Measurements from ENCODE around the gene CCDC197. TPM values are rescaled to one million over a fixed set of nuclear protein-coding genes. Genes with fewer than 3 reads are reported as not detected.

CCDC197 gene
- total RNA-seq, 1 experiment from 2014 or later, result not detected

GRCh38 chr14:94019329-94019728 is 22.2 kb downstream of the CCDC197 start:
- DNase-seq (ENCODE audit: low spot score), result no peak
- Mint-ChIP-seq H3K36me3 (no peaks in the 10 kb centered on the region), H3K4me3 (no peak overlapping the region), H3K27ac (no peak overlapping the region), H3K4me1 (peaks cover 31% of the 10 kb centered on the region), H3K27me3 (ENCODE audit: low read depth) (no peaks in the 10 kb centered on the region), H3K9me3 (no peaks in the 10 kb centered on the region)
- ATAC-seq, result no peak
- CTCF ChIA-PET, result interaction anchor here (1.0 to 5.0 kb wide), 5 partner anchors 14 to 117 kb away, joined by 3 to 34 read pairs (median 3); no protein-coding TSS in a partner anchor
- TF ChIP-seq RORB (CRISPR knock-in tag; IDR thresholded peaks at IDR 0.05) (no peak), NR2C2 (CRISPR knock-in tag; IDR thresholded peaks at IDR 0.05) (no peak), CTCF (IDR thresholded peaks at IDR 0.05) (no peak), AR (CRISPR knock-in tag; IDR thresholded peaks at IDR 0.05) (no peak)
- POLR2A ChIA-PET, result no interaction called here

GRCh38 chr14:94020267-94020666 is 23.2 kb downstream of the CCDC197 start:
- H3K4me3 Mint-ChIP-seq, result no peak overlapping the region
- TF ChIP-seq HMGA2 (CRISPR knock-in tag; IDR thresholded peaks at IDR 0.05) (no peak), GTF2I (CRISPR knock-in tag; conservative IDR thresholded peaks at IDR 0.05) (0 out of 2 replicates have a peak, but pooled peaks have one; percentile 39)
- ATAC-seq (no peak), DNase-seq (ENCODE audit: low spot score) (no peak)
- H3K9me3 Mint-ChIP-seq, result no peaks in the 10 kb centered on the region
- ChIA-PET POLR2A (no interaction called here), CTCF (interaction anchor here (1.1 to 5.0 kb wide), 5 partner anchors 16 to 116 kb away, joined by 3 to 34 read pairs (median 10); no protein-coding TSS in a partner anchor)
- no peaks in the 10 kb centered on the region for H3K27me3 Mint-ChIP-seq (ENCODE audit: low read depth)
- peaks cover 31% of the 10 kb centered on the region for H3K4me1 Mint-ChIP-seq
- H3K27ac Mint-ChIP-seq, result no peak overlapping the region
- H3K36me3 Mint-ChIP-seq, result no peaks in the 10 kb centered on the region

GRCh38 chr14:94021001-94021400 is 23.9 kb downstream of the CCDC197 start:
- ChIA-PET CTCF (interaction anchor here (1.4 to 3.7 kb wide), 3 partner anchors 15 to 115 kb away, joined by 4 to 22 read pairs (median 10); no protein-coding TSS in a partner anchor), POLR2A (no interaction called here)
- TF ChIP-seq E2F1 (CRISPR knock-in tag; IDR thresholded peaks at IDR 0.05), result no peak
- no peak for DNase-seq (ENCODE audit: low spot score)
- ATAC-seq, result no peak
- H3K9me3 Mint-ChIP-seq, result no peaks in the 10 kb centered on the region
- no peak overlapping the region for H3K4me3 Mint-ChIP-seq
- peaks cover 34% of the 10 kb centered on the region for H3K4me1 Mint-ChIP-seq
- H3K27ac Mint-ChIP-seq, result no peak overlapping the region; the same call in 1 of the 2 replicates
- no peaks in the 10 kb centered on the region for H3K27me3 Mint-ChIP-seq (ENCODE audit: low read depth)
- H3K36me3 Mint-ChIP-seq, result no peaks in the 10 kb centered on the region

GRCh38 chr14:94021416-94022157 is 24.5 kb downstream of the CCDC197 start:
- Mint-ChIP-seq H3K27ac (no peak overlapping the region), H3K9me3 (no peaks in the 10 kb centered on the region), H3K4me1 (peaks cover 35% of the 10 kb centered on the region), H3K4me3 (no peak overlapping the region), H3K36me3 (no peaks in the 10 kb centered on the region), H3K27me3 (ENCODE audit: low read depth) (no peaks in the 10 kb centered on the region)
- no peak for TF ChIP-seq MLX (CRISPR knock-in tag; IDR thresholded peaks at IDR 0.05)
- TF ChIP-seq ZNF138 (CRISPR knock-in tag; conservative IDR thresholded peaks at IDR 0.05), result no peak
- no peak for TF ChIP-seq NFATC4 (CRISPR knock-in tag; IDR thresholded peaks at IDR 0.05)
- TF ChIP-seq ZNF425 (CRISPR knock-in tag; conservative IDR thresholded peaks at IDR 0.05), result no peak
- TF ChIP-seq NR3C1 (CRISPR knock-in tag; conservative IDR thresholded peaks at IDR 0.05; ENCODE audit: low read depth), result no peak
- TF ChIP-seq ZNF281 (CRISPR knock-in tag; IDR thresholded peaks at IDR 0.05), result no peak
- no peak for TF ChIP-seq ZNF219 (CRISPR knock-in tag; IDR thresholded peaks at IDR 0.05; ENCODE audit: borderline replicate concordance)
- ChIA-PET CTCF (interaction anchor here (1.3 to 3.7 kb wide), 5 partner anchors 15 to 115 kb away, joined by 3 to 22 read pairs (median 9); no protein-coding TSS in a partner anchor), POLR2A (no interaction called here)
- no peak for DNase-seq (ENCODE audit: low spot score)
- ATAC-seq, result no peak

Measured in WTC11 (cell line).